ENCODE results near the gene GPATCH2. TPM values are rescaled to one million over a fixed set of nuclear protein-coding genes. Genes with fewer than 3 reads are reported as not detected.

GPATCH2 gene
- polyA plus RNA-seq, 2 donors, result 2.3 to 3.0 TPM

GRCh38 chr1:217521317-217521716, 109.6 kb downstream of the GPATCH2 start:
- Histone ChIP-seq H3K27me3 (ENCODE audit: control insufficient read depth in 1 of 2, insufficient read depth in 2 of 2, low read length in 2 of 2) (no peaks in the 10 kb centered on the region), H3K4me1 (ENCODE audit: control insufficient read depth in 2 of 2, insufficient read depth in 2 of 2, low read length in 1 of 2) (no peaks in the 10 kb centered on the region), H3K9me3 (ENCODE audit: control insufficient read depth in 2 of 2, insufficient read depth in 1 of 2, low read depth in 1 of 2, low read length in 1 of 2) (no peaks in the 10 kb centered on the region), H3K36me3 (ENCODE audit: control insufficient read depth in 2 of 2, insufficient read depth in 2 of 2, low read length in 1 of 2) (no peaks in the 10 kb centered on the region), H3K27ac (ENCODE audit: low read depth in 2 of 2, low read length in 1 of 2) (no peak overlapping the region), H3K4me3 (ENCODE audit: low read depth in 1 of 2, low read length in 2 of 2) (no peak overlapping the region)
- 82 to 89% methylated on average over 4 of the region's 4 CpGs for WGBS, 2 donors

- H3K9me3 ChIP-seq (ENCODE audit: control insufficient read depth in 2 of 2, insufficient read depth in 1 of 2, low read depth in 1 of 2, low read length in 1 of 2), result no peaks in the 10 kb centered on the region
- no peaks in the 10 kb centered on the region for H3K4me1 ChIP-seq (ENCODE audit: control insufficient read depth in 2 of 2, insufficient read depth in 2 of 2, low read length in 1 of 2)
- H3K36me3 ChIP-seq (ENCODE audit: control insufficient read depth in 2 of 2, insufficient read depth in 2 of 2, low read length in 1 of 2), result no peaks in the 10 kb centered on the region
- H3K27ac ChIP-seq (ENCODE audit: low read depth in 2 of 2, low read length in 1 of 2), result no peak overlapping the region
- no peak overlapping the region for H3K4me3 ChIP-seq (ENCODE audit: low read depth in 1 of 2, low read length in 2 of 2)
- H3K27me3 ChIP-seq (ENCODE audit: control insufficient read depth in 1 of 2, insufficient read depth in 2 of 2, low read length in 2 of 2), result no peaks in the 10 kb centered on the region
- WGBS, 2 donors, result 88 to 93% methylated on average over 2 of the region's 2 CpGs
Observed at GRCh38 chr1:217506878-217507277, 124.0 kb downstream of the GPATCH2 start.

GRCh38 chr1:217498209-217498608, 132.7 kb downstream of the GPATCH2 start:
- H3K27me3 ChIP-seq (ENCODE audit: control insufficient read depth in 1 of 2, insufficient read depth in 2 of 2, low read length in 2 of 2), result no peaks in the 10 kb centered on the region
- no peak overlapping the region for H3K27ac ChIP-seq (ENCODE audit: low read depth in 2 of 2, low read length in 1 of 2)
- WGBS, 2 donors, result 89 to 91% methylated on average over 5 of the region's 5 CpGs
- H3K36me3 ChIP-seq (ENCODE audit: control insufficient read depth in 2 of 2, insufficient read depth in 2 of 2, low read length in 1 of 2), result no peaks in the 10 kb centered on the region
- H3K4me3 ChIP-seq (ENCODE audit: low read depth in 1 of 2, low read length in 2 of 2), result no peak overlapping the region
- no peaks in the 10 kb centered on the region for H3K9me3 ChIP-seq (ENCODE audit: control insufficient read depth in 2 of 2, insufficient read depth in 1 of 2, low read depth in 1 of 2, low read length in 1 of 2)
- H3K4me1 ChIP-seq (ENCODE audit: control insufficient read depth in 2 of 2, insufficient read depth in 2 of 2, low read length in 1 of 2), result no peaks in the 10 kb centered on the region

- Histone ChIP-seq H3K27me3 (ENCODE audit: control insufficient read depth in 1 of 2, insufficient read depth in 2 of 2, low read length in 2 of 2) (no peaks in the 10 kb centered on the region), H3K4me3 (ENCODE audit: low read depth in 1 of 2, low read length in 2 of 2) (no peak overlapping the region), H3K36me3 (ENCODE audit: control insufficient read depth in 2 of 2, insufficient read depth in 2 of 2, low read length in 1 of 2) (no peaks in the 10 kb centered on the region), H3K9me3 (ENCODE audit: control insufficient read depth in 2 of 2, insufficient read depth in 1 of 2, low read depth in 1 of 2, low read length in 1 of 2) (no peaks in the 10 kb centered on the region), H3K4me1 (ENCODE audit: control insufficient read depth in 2 of 2, insufficient read depth in 2 of 2, low read length in 1 of 2) (no peaks in the 10 kb centered on the region), H3K27ac (ENCODE audit: low read depth in 2 of 2, low read length in 1 of 2) (no peak overlapping the region)
Observed at GRCh38 chr1:217495249-217495648, 135.6 kb downstream of the GPATCH2 start.

GRCh38 chr1:217494767-217495166, 136.1 kb downstream of the GPATCH2 start:
- Histone ChIP-seq H3K9me3 (ENCODE audit: control insufficient read depth in 2 of 2, insufficient read depth in 1 of 2, low read depth in 1 of 2, low read length in 1 of 2) (no peaks in the 10 kb centered on the region), H3K4me1 (ENCODE audit: control insufficient read depth in 2 of 2, insufficient read depth in 2 of 2, low read length in 1 of 2) (no peaks in the 10 kb centered on the region), H3K36me3 (ENCODE audit: control insufficient read depth in 2 of 2, insufficient read depth in 2 of 2, low read length in 1 of 2) (no peaks in the 10 kb centered on the region), H3K27me3 (ENCODE audit: control insufficient read depth in 1 of 2, insufficient read depth in 2 of 2, low read length in 2 of 2) (no peaks in the 10 kb centered on the region), H3K4me3 (ENCODE audit: low read depth in 1 of 2, low read length in 2 of 2) (no peak overlapping the region), H3K27ac (ENCODE audit: low read depth in 2 of 2, low read length in 1 of 2) (no peak overlapping the region)
- WGBS, 2 donors, result 85 to 88% methylated on average over 2 of the region's 2 CpGs

- no peaks in the 10 kb centered on the region for H3K27me3 ChIP-seq (ENCODE audit: control insufficient read depth in 1 of 2, insufficient read depth in 2 of 2, low read length in 2 of 2)
- H3K36me3 ChIP-seq (ENCODE audit: control insufficient read depth in 2 of 2, insufficient read depth in 2 of 2, low read length in 1 of 2), result no peaks in the 10 kb centered on the region
- no peak overlapping the region for H3K4me3 ChIP-seq (ENCODE audit: low read depth in 1 of 2, low read length in 2 of 2)
- H3K27ac ChIP-seq (ENCODE audit: low read depth in 2 of 2, low read length in 1 of 2), result no peak overlapping the region
- no peaks in the 10 kb centered on the region for H3K4me1 ChIP-seq (ENCODE audit: control insufficient read depth in 2 of 2, insufficient read depth in 2 of 2, low read length in 1 of 2)
- H3K9me3 ChIP-seq (ENCODE audit: control insufficient read depth in 2 of 2, insufficient read depth in 1 of 2, low read depth in 1 of 2, low read length in 1 of 2), result no peaks in the 10 kb centered on the region
- 95 to 97% methylated on average over 1 of the region's 1 CpG for WGBS, 2 donors
Observed at GRCh38 chr1:217493290-217493689, 137.6 kb downstream of the GPATCH2 start.

GRCh38 chr1:217484871-217485270, 146.0 kb downstream of the GPATCH2 start:
- Histone ChIP-seq H3K36me3 (ENCODE audit: control insufficient read depth in 2 of 2, insufficient read depth in 2 of 2, low read length in 1 of 2) (peaks cover 0 to 2% of the 10 kb centered on the region in 2 donors), H3K27me3 (ENCODE audit: control insufficient read depth in 1 of 2, insufficient read depth in 2 of 2, low read length in 2 of 2) (no peaks in the 10 kb centered on the region), H3K4me3 (ENCODE audit: low read depth in 1 of 2, low read length in 2 of 2) (no peak overlapping the region), H3K4me1 (ENCODE audit: control insufficient read depth in 2 of 2, insufficient read depth in 2 of 2, low read length in 1 of 2) (no peaks in the 10 kb centered on the region), H3K9me3 (ENCODE audit: control insufficient read depth in 2 of 2, insufficient read depth in 1 of 2, low read depth in 1 of 2, low read length in 1 of 2) (no peaks in the 10 kb centered on the region), H3K27ac (ENCODE audit: low read depth in 2 of 2, low read length in 1 of 2) (no peak overlapping the region)

- Histone ChIP-seq H3K9me3 (ENCODE audit: control insufficient read depth in 2 of 2, insufficient read depth in 1 of 2, low read depth in 1 of 2, low read length in 1 of 2) (no peaks in the 10 kb centered on the region), H3K4me3 (ENCODE audit: low read depth in 1 of 2, low read length in 2 of 2) (no peak overlapping the region), H3K4me1 (ENCODE audit: control insufficient read depth in 2 of 2, insufficient read depth in 2 of 2, low read length in 1 of 2) (no peaks in the 10 kb centered on the region), H3K27me3 (ENCODE audit: control insufficient read depth in 1 of 2, insufficient read depth in 2 of 2, low read length in 2 of 2) (no peaks in the 10 kb centered on the region), H3K27ac (ENCODE audit: low read depth in 2 of 2, low read length in 1 of 2) (no peak overlapping the region), H3K36me3 (ENCODE audit: control insufficient read depth in 2 of 2, insufficient read depth in 2 of 2, low read length in 1 of 2) (peaks cover 0 to 2% of the 10 kb centered on the region in 2 donors)
- 71 to 72% methylated on average over 3 of the region's 3 CpGs for WGBS, 2 donors
Observed at GRCh38 chr1:217482356-217483102, 148.4 kb downstream of the GPATCH2 start.

GRCh38 chr1:217478450-217478849, 152.4 kb downstream of the GPATCH2 start:
- Histone ChIP-seq H3K4me1 (ENCODE audit: control insufficient read depth in 2 of 2, insufficient read depth in 2 of 2, low read length in 1 of 2) (no peaks in the 10 kb centered on the region), H3K27ac (ENCODE audit: low read depth in 2 of 2, low read length in 1 of 2) (no peak overlapping the region), H3K27me3 (ENCODE audit: control insufficient read depth in 1 of 2, insufficient read depth in 2 of 2, low read length in 2 of 2) (no peaks in the 10 kb centered on the region), H3K9me3 (ENCODE audit: control insufficient read depth in 2 of 2, insufficient read depth in 1 of 2, low read depth in 1 of 2, low read length in 1 of 2) (no peaks in the 10 kb centered on the region), H3K4me3 (ENCODE audit: low read depth in 1 of 2, low read length in 2 of 2) (no peak overlapping the region), H3K36me3 (ENCODE audit: control insufficient read depth in 2 of 2, insufficient read depth in 2 of 2, low read length in 1 of 2) (peaks cover 0 to 2% of the 10 kb centered on the region in 2 donors)

GRCh38 chr1:217472915-217473314, 158.0 kb downstream of the GPATCH2 start:
- WGBS, 2 donors, result 95 to 98% methylated on average over 1 of the region's 1 CpG
- Histone ChIP-seq H3K27ac (ENCODE audit: low read depth in 2 of 2, low read length in 1 of 2) (no peak overlapping the region), H3K9me3 (ENCODE audit: control insufficient read depth in 2 of 2, insufficient read depth in 1 of 2, low read depth in 1 of 2, low read length in 1 of 2) (no peaks in the 10 kb centered on the region), H3K4me1 (ENCODE audit: control insufficient read depth in 2 of 2, insufficient read depth in 2 of 2, low read length in 1 of 2) (no peaks in the 10 kb centered on the region), H3K27me3 (ENCODE audit: control insufficient read depth in 1 of 2, insufficient read depth in 2 of 2, low read length in 2 of 2) (no peaks in the 10 kb centered on the region), H3K36me3 (ENCODE audit: control insufficient read depth in 2 of 2, insufficient read depth in 2 of 2, low read length in 1 of 2) (no peaks in the 10 kb centered on the region), H3K4me3 (ENCODE audit: low read depth in 1 of 2, low read length in 2 of 2) (no peak overlapping the region)
